Natural killer cell (primary cell): ENCODE data around the gene C12orf50. TPM values are rescaled to one million over a fixed set of nuclear protein-coding genes. Genes with fewer than 3 reads are reported as not detected.

Experiments
- ATAC-seq, 3 donors: fragments of 150-1000 bp in 2 of 3; fragments of 200-7000 bp in 1 of 3; cut with Tn5 transposase; 1 replicate in 1 of 3; 2 replicates in 2 of 3; pipeline ENCODE4 v1.10.0; 2021; ENCODE audit warnings: mild to moderate bottlenecking in 2 of 3, moderate library complexity in 2 of 3
- DNase-seq, 2 donors: peaks; one replicate each; pipeline versions ENCODE4 v3.0.0 to v3.0.0-alpha.2; 2013 to 2021; ENCODE audit warnings: mixed read lengths in 1 of 2
- H3K27ac ChIP-seq: one replicate; pipeline ENCODE4 v1.5.1; 2013; ENCODE audit warnings: mild to moderate bottlenecking, low read length
- H3K27me3 ChIP-seq: one replicate; pipeline ENCODE4 v1.6.1; 2013; ENCODE audit warnings: low read length; ENCODE audit not compliant: control insufficient read depth, insufficient read depth
- H3K36me3 ChIP-seq: one replicate; pipeline ENCODE4 v1.6.1; 2013; ENCODE audit warnings: low read length; ENCODE audit not compliant: control insufficient read depth, insufficient read depth
- H3K4me1 ChIP-seq: one replicate; pipeline ENCODE4 v1.6.1; 2013; ENCODE audit warnings: low read length; ENCODE audit not compliant: control insufficient read depth, insufficient read depth
- H3K4me3 ChIP-seq: one replicate; pipeline ENCODE4 v1.5.1; 2013; ENCODE audit warnings: low read length
- H3K9me3 ChIP-seq: one replicate; pipeline ENCODE4 v1.6.1; 2013; ENCODE audit warnings: low read length; ENCODE audit not compliant: control insufficient read depth, insufficient read depth
- H3K27ac Mint-ChIP-seq, 2 donors: one replicate each; pipeline ENCODE4 v1.8.0; 2022; ENCODE audit warnings: mild to moderate bottlenecking in 2 of 2, mixed read lengths in 2 of 2, moderate library complexity in 1 of 2
- H3K27me3 Mint-ChIP-seq, 2 donors: one replicate each; pipeline ENCODE4 v1.8.0; 2022; ENCODE audit warnings: low read depth in 2 of 2, mixed read lengths in 2 of 2
- H3K36me3 Mint-ChIP-seq: one replicate; pipeline ENCODE4 v1.8.0; 2022; ENCODE audit warnings: mixed read lengths
- H3K4me1 Mint-ChIP-seq, 2 donors: one replicate each; pipeline ENCODE4 v1.8.0; 2022; ENCODE audit warnings: mixed read lengths in 2 of 2
- H3K4me3 Mint-ChIP-seq: one replicate; pipeline ENCODE4 v1.8.0; 2022; ENCODE audit warnings: mild to moderate bottlenecking, moderate library complexity, mixed read lengths
- H3K9me3 Mint-ChIP-seq, 2 donors: one replicate each; pipeline ENCODE4 v1.8.0; 2022; ENCODE audit warnings: mixed read lengths in 2 of 2
- WGBS: methylation state at CpG from one replicate; pipeline ENCODE4 v1.1.7; 2013; ENCODE audit warnings: missing lambda C conversion rate; ENCODE audit not compliant: insufficient coverage; 5-methylcytosine and 5-hydroxymethylcytosine counted together
- intact Hi-C: fragments of 100-400 bp; cut with micrococcal nuclease; formaldehyde crosslinking; loops from one replicate; pipeline ENCODE4 v1.14.2; 2022
- total RNA-seq, 4 donors: library from RNA; stranded (reverse); fragments of 120-200 nt in 1 of 4; gene quantifications; one replicate each; pipeline versions ENCODE4 v1.2.3 to v1.2.4, GENCODE V29; 2013 to 2022
- TF ChIP-seq, protein P1 (sequence below): fragments of 200-600 bp; IDR thresholded peaks from one replicate; pipeline ENCODE4 v1.8.0; 2022; ENCODE audit warnings: antibody characterized with exemption

Gene C12orf50
- total RNA-seq, 3 donors from 2014 or later (not counting 1 experiment from before 2014, with no cell fraction given), result 0.18 TPM; not detected in 2

DNA sequence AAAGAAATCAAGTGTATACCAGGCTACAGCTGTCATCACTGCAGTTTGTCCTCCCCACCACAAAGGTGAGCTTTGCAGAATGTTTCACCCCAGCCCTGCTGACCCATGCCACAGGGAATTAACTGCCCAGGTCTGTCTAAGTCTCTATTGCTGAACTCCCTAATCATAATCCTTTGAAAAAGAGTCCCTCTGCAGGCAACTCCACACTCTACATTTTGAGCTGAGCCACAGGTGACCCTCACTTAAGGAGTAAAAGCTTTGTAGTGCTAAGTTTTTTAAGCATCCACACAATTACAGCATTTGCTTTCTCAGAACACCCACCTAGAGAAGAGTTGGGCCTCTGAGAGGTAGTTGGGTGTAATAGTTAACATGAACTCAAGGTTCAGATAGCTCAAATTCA lies 90.0 kb downstream of the C12orf50 start:
- Mint-ChIP-seq H3K4me3 (no peak overlapping the region), H3K36me3 (no peaks in the 10 kb centered on the region), H3K9me3 (peaks cover 4% of the 10 kb centered on the region in 2 donors), H3K27me3 (no peaks in the 10 kb centered on the region), H3K4me1 (no peaks in the 10 kb centered on the region), H3K27ac (no peak overlapping the region)
- intact Hi-C loops, result no loop called here
- H3K4me3 ChIP-seq, result no peak overlapping the region
- no peak overlapping the region for H3K27ac ChIP-seq
- TF ChIP-seq, protein P1, sequence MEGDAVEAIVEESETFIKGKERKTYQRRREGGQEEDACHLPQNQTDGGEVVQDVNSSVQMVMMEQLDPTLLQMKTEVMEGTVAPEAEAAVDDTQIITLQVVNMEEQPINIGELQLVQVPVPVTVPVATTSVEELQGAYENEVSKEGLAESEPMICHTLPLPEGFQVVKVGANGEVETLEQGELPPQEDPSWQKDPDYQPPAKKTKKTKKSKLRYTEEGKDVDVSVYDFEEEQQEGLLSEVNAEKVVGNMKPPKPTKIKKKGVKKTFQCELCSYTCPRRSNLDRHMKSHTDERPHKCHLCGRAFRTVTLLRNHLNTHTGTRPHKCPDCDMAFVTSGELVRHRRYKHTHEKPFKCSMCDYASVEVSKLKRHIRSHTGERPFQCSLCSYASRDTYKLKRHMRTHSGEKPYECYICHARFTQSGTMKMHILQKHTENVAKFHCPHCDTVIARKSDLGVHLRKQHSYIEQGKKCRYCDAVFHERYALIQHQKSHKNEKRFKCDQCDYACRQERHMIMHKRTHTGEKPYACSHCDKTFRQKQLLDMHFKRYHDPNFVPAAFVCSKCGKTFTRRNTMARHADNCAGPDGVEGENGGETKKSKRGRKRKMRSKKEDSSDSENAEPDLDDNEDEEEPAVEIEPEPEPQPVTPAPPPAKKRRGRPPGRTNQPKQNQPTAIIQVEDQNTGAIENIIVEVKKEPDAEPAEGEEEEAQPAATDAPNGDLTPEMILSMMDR, result no peak
- no peaks in the 10 kb centered on the region for H3K9me3 ChIP-seq
- no peaks in the 10 kb centered on the region for H3K4me1 ChIP-seq
- no peaks in the 10 kb centered on the region for H3K36me3 ChIP-seq
- H3K27me3 ChIP-seq, result no peaks in the 10 kb centered on the region
- DNase-seq (no peak), ATAC-seq (no peak)

DNA sequence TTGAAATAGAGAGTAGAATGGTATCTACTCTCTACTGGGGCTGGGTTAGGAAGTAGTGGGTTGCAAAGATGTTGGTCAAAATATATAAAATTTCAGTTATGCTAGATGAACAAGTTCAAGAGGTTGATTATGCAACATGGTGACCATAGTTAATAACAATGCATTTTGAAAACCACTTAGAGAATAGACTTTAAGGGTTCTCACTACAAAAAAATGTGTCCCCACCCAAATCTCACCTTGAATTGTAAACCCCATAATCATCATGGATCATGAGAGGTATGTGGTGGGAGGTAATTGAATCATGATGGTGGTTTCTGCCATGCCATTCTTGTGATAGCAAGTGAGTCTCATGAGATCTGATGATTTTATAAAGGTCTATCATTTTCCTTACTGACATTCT lies 94.0 kb downstream of the C12orf50 start:
- H3K4me1 Mint-ChIP-seq, result no peaks in the 10 kb centered on the region
- Histone ChIP-seq H3K36me3 (no peaks in the 10 kb centered on the region), H3K9me3 (no peaks in the 10 kb centered on the region), H3K27me3 (no peaks in the 10 kb centered on the region), H3K27ac (no peak overlapping the region), H3K4me3 (no peak overlapping the region), H3K4me1 (no peaks in the 10 kb centered on the region)
- TF ChIP-seq, protein P1, result no peak
- no peak overlapping the region for H3K4me3 Mint-ChIP-seq
- DNase-seq, result no peak
- ATAC-seq, result no peak
- no peaks in the 10 kb centered on the region for H3K27me3 Mint-ChIP-seq
- H3K9me3 Mint-ChIP-seq, result peaks cover 7 to 9% of the 10 kb centered on the region in 2 donors
- intact Hi-C loops, result no loop called here
- H3K27ac Mint-ChIP-seq, result no peak overlapping the region
- H3K36me3 Mint-ChIP-seq, result no peaks in the 10 kb centered on the region

DNA sequence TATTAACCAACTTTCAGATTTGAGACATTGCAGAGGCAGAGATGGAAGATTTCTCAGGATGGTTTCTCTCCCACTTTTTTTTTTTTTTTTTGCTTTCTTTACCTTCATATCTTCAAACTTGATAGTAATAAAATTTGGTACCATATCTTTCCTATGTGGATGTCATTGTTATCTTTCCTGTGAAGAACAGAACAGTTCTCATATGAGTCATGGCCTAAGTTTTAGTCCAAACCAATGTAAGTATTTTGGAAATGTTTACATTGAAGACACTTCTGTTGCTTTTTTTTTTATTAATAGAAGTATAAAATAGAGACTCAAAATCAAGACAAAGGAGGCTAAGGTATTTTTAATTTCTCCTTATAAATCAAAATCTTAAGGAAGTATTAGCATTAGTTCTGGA lies 95.2 kb downstream of the C12orf50 start:
- Mint-ChIP-seq H3K27me3 (no peaks in the 10 kb centered on the region), H3K36me3 (no peaks in the 10 kb centered on the region), H3K9me3 (peaks cover 9% of the 10 kb centered on the region in 2 donors), H3K4me1 (no peaks in the 10 kb centered on the region), H3K27ac (no peak overlapping the region), H3K4me3 (no peak overlapping the region)
- Histone ChIP-seq H3K4me1 (no peaks in the 10 kb centered on the region), H3K9me3 (no peaks in the 10 kb centered on the region), H3K27ac (no peak overlapping the region), H3K4me3 (no peak overlapping the region), H3K27me3 (no peaks in the 10 kb centered on the region), H3K36me3 (no peaks in the 10 kb centered on the region)
- intact Hi-C loops, result no loop called here
- TF ChIP-seq, protein P1, result no peak
- DNase-seq (no peak), ATAC-seq (no peak)

DNA sequence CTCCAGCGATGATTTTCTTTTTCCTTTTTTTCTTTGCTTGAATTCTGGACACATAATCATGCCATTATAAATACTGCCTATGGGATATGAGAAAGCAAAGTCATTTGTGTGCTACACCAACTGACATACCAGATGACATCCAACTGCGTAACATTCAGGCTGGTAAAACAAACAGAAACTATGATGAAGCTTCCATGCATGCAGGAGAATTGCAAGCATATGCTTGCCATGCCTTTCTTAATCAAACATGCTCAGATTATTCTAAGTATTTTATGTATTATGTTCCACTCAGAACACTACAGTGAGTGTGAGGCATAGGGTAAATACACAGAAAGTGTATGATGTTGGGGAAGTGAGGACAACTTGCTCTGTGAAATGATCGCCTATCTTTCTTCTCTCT lies 97.4 kb downstream of the C12orf50 start:
- Mint-ChIP-seq H3K27ac (no peak overlapping the region), H3K27me3 (no peaks in the 10 kb centered on the region), H3K4me1 (no peaks in the 10 kb centered on the region), H3K9me3 (peaks cover 9 to 11% of the 10 kb centered on the region in 2 donors), H3K36me3 (no peaks in the 10 kb centered on the region), H3K4me3 (no peak overlapping the region)
- DNase-seq (no peak), ATAC-seq (no peak)
- intact Hi-C loops, result no loop called here
- TF ChIP-seq, protein P1, result no peak
- no peaks in the 10 kb centered on the region for H3K4me1 ChIP-seq
- H3K4me3 ChIP-seq, result no peak overlapping the region
- no peaks in the 10 kb centered on the region for H3K27me3 ChIP-seq
- H3K27ac ChIP-seq, result no peak overlapping the region
- H3K9me3 ChIP-seq, result no peaks in the 10 kb centered on the region
- H3K36me3 ChIP-seq, result no peaks in the 10 kb centered on the region
- 100% methylated on average over 2 of the region's 3 CpGs for WGBS
